HUES64 (cell line): Measurements from ENCODE around the gene ZBTB3.
"Not testable (repeated sequence)": the region's sequence is repeated elsewhere in the genome, so short reads cannot be mapped to it uniquely, and the experiment has no call there.

Experiments used
- H3K27ac ChIP-seq: 2 replicates; pipeline ENCODE4 v1.7.0; 2013; ENCODE audit warnings: low read depth, low read length, inconsistent platforms
- H3K27me3 ChIP-seq: 2 replicates; pipeline ENCODE4 v1.6.1; 2013; ENCODE audit warnings: mild to moderate bottlenecking, low read length; ENCODE audit not compliant: insufficient read depth
- H3K36me3 ChIP-seq: 2 replicates; pipeline ENCODE4 v1.6.1; 2013; ENCODE audit warnings: mild to moderate bottlenecking, low read length; ENCODE audit not compliant: insufficient read depth
- H3K4me1 ChIP-seq: 2 replicates; pipeline ENCODE4 v1.6.1; 2013; ENCODE audit warnings: mild to moderate bottlenecking, low read length, moderate library complexity; ENCODE audit not compliant: insufficient read depth
- H3K4me3 ChIP-seq: 2 replicates; pipeline ENCODE4 v1.5.1; 2013; ENCODE audit warnings: mild to moderate bottlenecking, low read length, moderate library complexity
- H3K9ac ChIP-seq: 2 replicates; pipeline ENCODE4 v1.6.1; 2013; ENCODE audit warnings: mild to moderate bottlenecking, low read depth, low read length
- H3K9me3 ChIP-seq: 2 replicates; pipeline ENCODE4 v1.6.1; 2013; ENCODE audit warnings: low read depth, low read length; ENCODE audit not compliant: insufficient read depth
- WGBS: fragments of 150-250, 120-280 bp; methylation state at CpG from one replicate; pipeline ENCODE4 v1.1.7; 2013; ENCODE audit warnings: missing lambda C conversion rate; 5-methylcytosine and 5-hydroxymethylcytosine counted together

The ZBTB3 gene

DNA sequence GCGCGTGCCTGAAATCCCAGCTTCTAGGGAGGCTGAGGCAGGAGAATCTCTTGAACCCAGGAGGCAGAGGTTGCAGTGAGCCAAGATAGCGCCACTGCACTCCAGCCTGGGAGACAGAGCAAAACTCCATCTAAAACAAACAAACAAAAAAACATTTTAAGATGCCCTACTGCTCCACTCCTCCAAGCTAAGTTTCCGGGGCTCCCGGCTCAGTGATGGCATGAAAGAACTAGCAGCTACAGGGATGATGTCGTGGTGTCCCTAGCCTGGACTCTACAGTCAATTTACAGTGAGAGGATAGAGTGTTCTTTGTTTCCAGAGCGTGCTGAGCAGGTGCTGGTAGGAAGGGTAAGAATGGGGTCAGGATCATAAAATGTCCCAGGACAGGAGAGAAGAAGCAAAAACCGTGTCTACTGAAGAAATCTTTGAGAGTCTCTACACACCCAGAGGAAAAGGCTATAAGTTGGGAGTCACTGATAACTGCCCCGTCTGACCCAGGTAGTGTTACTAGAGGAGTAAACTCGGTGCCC is 1.2 kb upstream of the ZBTB3 start:
- Histone ChIP-seq H3K27ac (no peak overlapping the region; the same call in 1 of the 2 replicates), H3K36me3 (peaks cover 23% of the 10 kb centered on the region), H3K4me1 (peaks cover 9% of the 10 kb centered on the region), H3K9me3 (no peaks in the 10 kb centered on the region), H3K27me3 (no peaks in the 10 kb centered on the region), H3K9ac (no peak overlapping the region), H3K4me3 (no peak overlapping the region)
- WGBS = 93% methylated on average over 10 of the region's 10 CpGs

DNA sequence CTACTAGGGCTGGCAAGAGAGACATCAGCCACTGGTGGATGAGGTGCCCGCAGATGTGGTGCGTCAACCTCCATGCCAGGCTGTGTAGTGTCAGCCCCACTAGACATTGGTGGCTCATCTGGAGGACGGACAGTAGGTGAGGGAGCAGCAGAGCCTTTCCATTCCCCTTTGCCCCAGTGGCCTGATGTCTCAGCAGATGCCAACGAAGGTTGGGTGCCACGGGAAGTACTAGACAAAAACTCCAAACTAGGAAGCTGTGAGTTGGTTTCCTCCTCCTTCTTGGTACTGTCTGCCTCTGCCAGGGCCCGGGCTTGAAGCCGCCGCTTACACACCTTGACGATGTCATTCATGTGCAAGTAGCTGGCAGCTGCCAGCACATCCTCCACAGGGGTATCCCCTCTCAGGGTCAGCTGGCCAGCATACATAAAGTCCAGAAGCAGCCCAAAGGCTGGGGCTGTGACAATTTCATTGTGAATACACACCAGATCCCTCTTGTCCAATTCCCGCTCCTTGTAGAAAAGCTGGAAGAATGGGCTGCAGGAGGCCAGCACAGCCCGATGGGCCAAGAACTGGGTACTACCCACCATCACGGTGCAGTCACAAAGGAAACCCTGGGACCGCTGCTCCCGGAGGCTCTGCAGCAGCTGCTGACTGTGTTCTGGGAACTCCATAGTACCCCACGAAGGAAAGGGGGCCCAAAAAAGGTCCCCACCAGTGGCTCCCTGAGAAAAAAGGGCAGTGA is 795 bp downstream of the ZBTB3 start:
- H3K4me3 ChIP-seq = peak overlapping the region; percentile 83
- WGBS = 91% methylated on average over 15 of the region's 15 CpGs
- no peak overlapping the region for H3K9ac ChIP-seq
- peaks cover 5% of the 10 kb centered on the region; the same call in 1 of the 2 replicates for H3K4me1 ChIP-seq
- H3K36me3 ChIP-seq = peaks cover 38% of the 10 kb centered on the region
- H3K27me3 ChIP-seq = no peaks in the 10 kb centered on the region
- no peaks in the 10 kb centered on the region for H3K9me3 ChIP-seq
- H3K27ac ChIP-seq = peak overlapping the region; percentile 87

DNA sequence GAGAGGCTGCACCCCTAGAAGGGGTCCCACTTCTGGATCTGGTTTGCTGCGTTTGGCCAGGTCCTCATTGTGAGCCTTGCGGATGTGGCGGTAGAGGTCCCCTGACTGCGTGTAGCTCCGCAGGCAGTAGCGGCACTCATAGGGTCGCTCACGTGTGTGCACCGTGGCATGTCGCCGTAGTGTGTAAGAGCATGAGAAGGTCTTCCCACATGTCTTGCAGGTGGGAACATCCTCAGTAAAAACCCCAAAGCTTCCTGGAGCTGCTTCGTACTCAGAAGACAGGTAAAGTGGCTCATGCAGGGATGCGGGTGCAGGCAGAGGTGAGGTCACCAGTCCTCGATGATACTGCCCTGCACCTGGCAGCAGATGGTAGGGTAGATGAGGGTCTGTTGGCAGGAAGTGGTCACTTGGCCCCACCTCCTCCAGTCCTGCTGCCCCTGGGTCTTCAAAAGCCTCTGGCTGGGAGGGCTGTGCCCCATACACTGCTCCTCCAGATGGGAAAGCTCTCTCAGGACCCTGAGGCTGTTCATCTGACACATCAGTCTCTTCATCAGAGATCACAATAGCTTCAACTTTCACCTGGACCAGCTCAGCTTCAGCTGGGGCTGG is 1.7 kb downstream of the ZBTB3 start:
- peaks cover 3% of the 10 kb centered on the region; the same call in 1 of the 2 replicates for H3K4me1 ChIP-seq
- no peaks in the 10 kb centered on the region for H3K27me3 ChIP-seq
- H3K9me3 ChIP-seq = no peaks in the 10 kb centered on the region
- H3K4me3 ChIP-seq = no peak overlapping the region
- no peak overlapping the region for H3K9ac ChIP-seq
- peaks cover 42% of the 10 kb centered on the region for H3K36me3 ChIP-seq
- 97% methylated on average over 14 of the region's 14 CpGs for WGBS
- no peak overlapping the region for H3K27ac ChIP-seq

GRCh38 chr11:62749931-62750330 is 4.0 kb downstream of the ZBTB3 start:
- not testable (repeated sequence) for H3K27ac ChIP-seq, H3K9ac ChIP-seq, H3K4me1 ChIP-seq, H3K9me3 ChIP-seq, H3K4me3 ChIP-seq, H3K27me3 ChIP-seq
- WGBS = over 99% methylated on average over 5 of the region's 5 CpGs
- peaks cover 42% of the 10 kb centered on the region for H3K36me3 ChIP-seq

- H3K4me1 ChIP-seq = no peaks in the 10 kb centered on the region
- H3K9ac ChIP-seq = no peak overlapping the region
- H3K36me3 ChIP-seq = peaks cover 34% of the 10 kb centered on the region
- no peak overlapping the region for H3K4me3 ChIP-seq
- WGBS = 91% methylated on average over 7 of the region's 9 CpGs
- no peaks in the 10 kb centered on the region for H3K27me3 ChIP-seq
- H3K27ac ChIP-seq = no peak overlapping the region
- no peaks in the 10 kb centered on the region for H3K9me3 ChIP-seq
These were observed 6.3 kb downstream of the ZBTB3 start for GRCh38 chr11:62747475-62748160.

DNA sequence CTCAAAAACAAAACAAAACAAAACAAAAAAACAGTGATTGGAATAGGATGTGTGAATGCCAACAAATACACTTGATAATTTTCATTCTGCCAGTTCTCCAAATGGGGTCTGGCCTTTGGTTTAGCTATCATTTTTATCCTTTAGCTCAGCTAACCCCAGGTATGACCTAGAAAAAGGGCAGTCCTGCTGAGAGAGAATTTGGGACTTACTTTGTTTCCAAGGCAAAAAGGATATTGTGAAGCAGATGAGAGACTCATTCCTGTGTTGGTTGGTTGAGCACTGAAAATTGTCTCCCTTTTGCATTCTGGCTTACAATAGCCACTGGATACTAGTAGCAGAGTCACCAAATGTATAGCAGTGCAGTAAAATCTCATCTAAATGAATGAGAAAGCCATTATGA is 16.8 kb downstream of the ZBTB3 start:
- no peak overlapping the region for H3K9ac ChIP-seq
- H3K4me1 ChIP-seq = no peaks in the 10 kb centered on the region
- no peak overlapping the region for H3K4me3 ChIP-seq
- no peaks in the 10 kb centered on the region for H3K9me3 ChIP-seq
- peaks cover 52% of the 10 kb centered on the region for H3K36me3 ChIP-seq
- no peaks in the 10 kb centered on the region for H3K27me3 ChIP-seq
- no peak overlapping the region for H3K27ac ChIP-seq

GRCh38 chr11:62732830-62733229 is 21.1 kb downstream of the ZBTB3 start:
- H3K4me1 ChIP-seq = peaks cover 4% of the 10 kb centered on the region; the same call in 1 of the 2 replicates
- H3K27me3 ChIP-seq = no peaks in the 10 kb centered on the region
- WGBS = 98% methylated on average over 2 of the region's 2 CpGs
- H3K27ac ChIP-seq = no peak overlapping the region
- H3K36me3 ChIP-seq = peaks cover 39% of the 10 kb centered on the region
- no peak overlapping the region for H3K4me3 ChIP-seq
- H3K9me3 ChIP-seq = no peaks in the 10 kb centered on the region
- no peak overlapping the region for H3K9ac ChIP-seq

DNA sequence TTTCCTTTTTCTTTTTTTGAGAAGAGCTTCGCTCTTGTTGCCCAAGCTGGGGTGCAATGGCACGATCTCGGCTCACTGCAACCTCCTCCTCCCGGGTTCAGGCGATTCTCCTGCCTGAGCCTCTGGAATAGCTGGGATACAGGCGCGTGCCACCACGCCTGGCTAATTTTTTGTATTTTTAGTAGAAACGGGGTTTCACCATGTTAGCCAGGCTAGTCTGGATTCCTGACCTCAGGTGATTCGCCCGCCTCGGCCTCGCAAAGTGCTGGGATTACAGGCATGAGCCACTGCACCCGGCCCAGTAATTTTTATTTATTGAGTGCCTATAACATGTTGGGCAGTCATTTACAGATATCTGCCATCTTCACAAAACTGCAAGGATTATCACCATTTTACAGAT is 23.9 kb downstream of the ZBTB3 start:
- H3K9ac ChIP-seq, H3K27me3 ChIP-seq, H3K4me1 ChIP-seq, H3K27ac ChIP-seq, H3K9me3 ChIP-seq: not testable (repeated sequence)
- WGBS = 97% methylated on average over 14 of the region's 14 CpGs
- peak overlapping the region; percentile 99 for H3K4me3 ChIP-seq
- peaks cover 24% of the 10 kb centered on the region for H3K36me3 ChIP-seq

- Histone ChIP-seq H3K9me3 (no peaks in the 10 kb centered on the region), H3K9ac (peak within 1 kb of the TSS; percentile 93), H3K4me3 (peak within 1 kb of the TSS; percentile 99), H3K4me1 (peaks cover 15% of the 10 kb centered on the region), H3K27ac (peak within 1 kb of the TSS; percentile 99), H3K36me3 (peaks cover 32% of the 10 kb centered on the region), H3K27me3 (no peaks in the 10 kb centered on the region)
- under 1% methylated on average over 29 of the region's 29 CpGs for WGBS
These were observed 25.6 kb downstream of the ZBTB3 start, which contains the start of gene TTC9C for GRCh38 chr11:62728171-62728988. TTC9C (plus strand) TSS chr11:62728486; CDS start chr11:62728849, 363 bp downstream.

GRCh38 chr11:62727872-62728170 is 26.1 kb downstream of the ZBTB3 start:
- Histone ChIP-seq H3K27me3 (no peaks in the 10 kb centered on the region), H3K9ac (peak overlapping the region; percentile 93), H3K4me1 (peaks cover 15% of the 10 kb centered on the region), H3K27ac (peak overlapping the region; percentile 99), H3K36me3 (peaks cover 32% of the 10 kb centered on the region), H3K9me3 (no peaks in the 10 kb centered on the region), H3K4me3 (peak overlapping the region; percentile 99)
- WGBS = under 1% methylated on average over 20 of the region's 20 CpGs
